ENCODE measurements around the gene SLC6A6.

Gene SLC6A6

GRCh38 chr3:14389166-14389606 is 13.2 kb upstream of the SLC6A6 start:
- H3K4me3 ChIP-seq (ENCODE audit: low read depth, low read length), result no peak overlapping the region
- no peak overlapping the region for H2AFZ ChIP-seq (ENCODE audit: low read length, unreplicated experiment)
- no peaks in the 10 kb centered on the region for H3K79me2 ChIP-seq (ENCODE audit: control insufficient read depth, insufficient read depth, low read length, unreplicated experiment)
- no peak overlapping the region for H3K27ac ChIP-seq (ENCODE audit: low read depth, low read length)
- H3K4me1 ChIP-seq (ENCODE audit: control insufficient read depth, insufficient read depth, low read length, unreplicated experiment), result no peaks in the 10 kb centered on the region
- peaks cover 13% of the 10 kb centered on the region; the same call in 1 of the 2 replicates for H3K27me3 ChIP-seq (ENCODE audit: insufficient read depth, low read length)
- no peaks in the 10 kb centered on the region for H3K36me3 ChIP-seq (ENCODE audit: insufficient read depth, low read length)

- Histone ChIP-seq H3K4me3 (ENCODE audit: low read depth, low read length) (no peak overlapping the region), H3K4me1 (ENCODE audit: control insufficient read depth, insufficient read depth, low read length, unreplicated experiment) (no peaks in the 10 kb centered on the region), H3K79me2 (ENCODE audit: control insufficient read depth, insufficient read depth, low read length, unreplicated experiment) (no peaks in the 10 kb centered on the region), H3K36me3 (ENCODE audit: insufficient read depth, low read length) (no peaks in the 10 kb centered on the region), H2AFZ (ENCODE audit: low read length, unreplicated experiment) (no peak overlapping the region), H3K27ac (ENCODE audit: low read depth, low read length) (no peak overlapping the region), H3K27me3 (ENCODE audit: insufficient read depth, low read length) (peaks cover 13% of the 10 kb centered on the region; the same call in 1 of the 2 replicates)
These were observed 12.7 kb upstream of the SLC6A6 start for GRCh38 chr3:14389716-14390115.

- H3K27me3 ChIP-seq (ENCODE audit: insufficient read depth, low read length), result peaks cover 4% of the 10 kb centered on the region; the same call in 1 of the 2 replicates
- no peak overlapping the region for H3K27ac ChIP-seq (ENCODE audit: low read depth, low read length)
- no peaks in the 10 kb centered on the region for H3K4me1 ChIP-seq (ENCODE audit: control insufficient read depth, insufficient read depth, low read length, unreplicated experiment)
- H3K4me3 ChIP-seq (ENCODE audit: low read depth, low read length), result no peak overlapping the region
- H2AFZ ChIP-seq (ENCODE audit: low read length, unreplicated experiment), result no peak overlapping the region
- H3K79me2 ChIP-seq (ENCODE audit: control insufficient read depth, insufficient read depth, low read length, unreplicated experiment), result no peaks in the 10 kb centered on the region
- no peaks in the 10 kb centered on the region for H3K36me3 ChIP-seq (ENCODE audit: insufficient read depth, low read length)
These were observed 11.4 kb upstream of the SLC6A6 start for GRCh38 chr3:14391033-14391432.

DNA sequence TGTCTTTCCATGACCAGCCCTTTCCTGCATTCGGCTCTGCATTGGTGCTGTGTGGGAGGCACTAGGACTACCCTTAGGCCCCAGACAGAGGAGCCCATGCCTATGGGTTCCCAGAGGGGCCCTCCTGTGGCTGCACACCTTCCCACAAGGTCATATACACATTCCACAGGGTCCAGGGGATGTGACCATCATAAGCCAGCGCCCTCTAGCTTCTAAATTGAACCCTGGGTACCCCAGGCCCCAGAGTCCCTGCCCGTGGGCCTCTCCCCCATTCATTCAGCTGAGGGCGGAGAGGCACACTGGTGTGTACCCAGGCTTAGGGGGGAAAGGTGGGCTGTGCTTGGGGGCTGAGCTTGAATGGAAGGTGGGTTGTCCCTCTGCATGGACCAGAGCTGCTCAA is 10.2 kb upstream of the SLC6A6 start:
- Histone ChIP-seq H3K27me3 (ENCODE audit: insufficient read depth, low read length) (no peaks in the 10 kb centered on the region; the same call in 1 of the 2 replicates), H3K27ac (ENCODE audit: low read depth, low read length) (no peak overlapping the region), H3K36me3 (ENCODE audit: insufficient read depth, low read length) (no peaks in the 10 kb centered on the region), H3K4me1 (ENCODE audit: control insufficient read depth, insufficient read depth, low read length, unreplicated experiment) (no peaks in the 10 kb centered on the region), H2AFZ (ENCODE audit: low read length, unreplicated experiment) (no peak overlapping the region), H3K79me2 (ENCODE audit: control insufficient read depth, insufficient read depth, low read length, unreplicated experiment) (no peaks in the 10 kb centered on the region), H3K4me3 (ENCODE audit: low read depth, low read length) (no peak overlapping the region)

- Histone ChIP-seq H3K4me3 (ENCODE audit: low read depth, low read length) (no peak overlapping the region), H3K27me3 (ENCODE audit: insufficient read depth, low read length) (no peaks in the 10 kb centered on the region; the same call in 1 of the 2 replicates), H2AFZ (ENCODE audit: low read length, unreplicated experiment) (no peak overlapping the region), H3K27ac (ENCODE audit: low read depth, low read length) (no peak overlapping the region), H3K36me3 (ENCODE audit: insufficient read depth, low read length) (no peaks in the 10 kb centered on the region), H3K4me1 (ENCODE audit: control insufficient read depth, insufficient read depth, low read length, unreplicated experiment) (no peaks in the 10 kb centered on the region), H3K79me2 (ENCODE audit: control insufficient read depth, insufficient read depth, low read length, unreplicated experiment) (no peaks in the 10 kb centered on the region)
These were observed 9.5 kb upstream of the SLC6A6 start for GRCh38 chr3:14392803-14393319.

DNA sequence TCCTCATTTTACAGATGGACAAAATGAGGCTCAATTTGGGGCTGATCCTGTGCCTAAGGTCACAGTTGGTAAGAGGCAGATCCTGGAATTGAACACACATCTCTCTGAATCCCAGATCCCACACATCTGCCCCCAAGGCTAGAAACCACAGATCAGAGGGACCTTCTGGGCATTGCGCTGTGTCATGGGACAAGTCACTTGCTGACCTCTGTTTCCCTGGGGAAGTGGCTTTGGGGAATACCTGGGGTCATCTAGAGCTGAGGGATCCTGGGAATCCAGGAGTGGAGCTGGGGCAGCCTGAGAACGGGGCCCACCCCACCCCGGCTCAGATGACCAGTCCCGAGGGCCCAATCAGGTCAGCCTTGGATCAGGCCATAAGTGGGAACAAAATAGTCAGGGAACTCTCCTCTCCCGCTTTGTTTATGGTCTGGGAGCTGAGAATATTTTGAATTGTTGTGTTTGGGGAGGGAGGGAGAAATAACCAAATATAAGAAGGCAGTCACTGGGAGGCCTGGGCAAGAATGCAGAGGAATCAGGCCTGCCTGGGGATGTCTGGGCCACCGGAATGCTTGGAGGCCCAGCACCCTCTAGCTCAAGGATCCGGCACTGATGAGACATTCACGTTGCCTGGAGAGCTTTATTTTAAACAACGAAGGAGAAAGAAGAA is 8.8 kb upstream of the SLC6A6 start:
- no peak overlapping the region for H3K4me3 ChIP-seq (ENCODE audit: low read depth, low read length)
- no peaks in the 10 kb centered on the region; the same call in 1 of the 2 replicates for H3K27me3 ChIP-seq (ENCODE audit: insufficient read depth, low read length)
- H3K36me3 ChIP-seq (ENCODE audit: insufficient read depth, low read length), result no peaks in the 10 kb centered on the region
- H2AFZ ChIP-seq (ENCODE audit: low read length, unreplicated experiment), result no peak overlapping the region
- no peaks in the 10 kb centered on the region for H3K4me1 ChIP-seq (ENCODE audit: control insufficient read depth, insufficient read depth, low read length, unreplicated experiment)
- no peak overlapping the region for H3K27ac ChIP-seq (ENCODE audit: low read depth, low read length)
- H3K79me2 ChIP-seq (ENCODE audit: control insufficient read depth, insufficient read depth, low read length, unreplicated experiment), result no peaks in the 10 kb centered on the region

DNA sequence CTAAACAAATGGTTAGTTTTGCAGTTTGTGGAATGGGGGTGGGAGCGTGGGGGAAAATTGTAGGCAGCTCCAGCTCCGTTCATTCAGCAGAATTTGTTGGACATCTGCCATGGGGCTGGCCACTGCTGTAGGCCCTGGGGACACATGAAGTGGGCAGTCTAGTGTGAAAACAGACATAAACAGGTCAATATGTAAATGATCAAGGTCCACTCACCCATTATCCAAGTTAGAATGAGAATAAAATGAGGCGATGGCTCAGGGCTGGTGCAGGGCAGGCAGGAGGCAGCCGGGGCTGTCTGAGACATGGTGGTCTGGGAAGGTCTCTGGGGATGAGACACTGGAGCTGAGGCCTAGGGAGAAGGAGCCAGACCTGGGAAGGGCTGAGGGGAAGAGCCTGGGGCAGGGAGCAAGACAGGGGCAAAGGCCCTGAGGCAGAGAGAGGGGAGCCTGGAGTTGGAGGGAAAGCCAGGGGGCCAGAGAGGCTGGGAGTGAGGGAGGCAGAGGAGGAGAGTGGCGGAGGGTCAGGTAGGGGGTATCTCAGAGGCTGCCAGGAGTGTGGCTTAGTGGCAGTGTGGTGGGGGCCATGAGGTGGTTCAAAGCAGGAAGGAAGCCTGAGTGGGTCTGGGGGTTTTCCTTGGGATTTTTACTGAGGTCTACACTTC is 6.2 kb upstream of the SLC6A6 start:
- H3K4me3 ChIP-seq (ENCODE audit: low read depth, low read length), result no peak overlapping the region
- no peaks in the 10 kb centered on the region for H3K79me2 ChIP-seq (ENCODE audit: control insufficient read depth, insufficient read depth, low read length, unreplicated experiment)
- H3K36me3 ChIP-seq (ENCODE audit: insufficient read depth, low read length), result no peaks in the 10 kb centered on the region
- no peak overlapping the region for H3K27ac ChIP-seq (ENCODE audit: low read depth, low read length)
- H3K4me1 ChIP-seq (ENCODE audit: control insufficient read depth, insufficient read depth, low read length, unreplicated experiment), result no peaks in the 10 kb centered on the region
- no peak overlapping the region for H2AFZ ChIP-seq (ENCODE audit: low read length, unreplicated experiment)
- no peaks in the 10 kb centered on the region for H3K27me3 ChIP-seq (ENCODE audit: insufficient read depth, low read length)

DNA sequence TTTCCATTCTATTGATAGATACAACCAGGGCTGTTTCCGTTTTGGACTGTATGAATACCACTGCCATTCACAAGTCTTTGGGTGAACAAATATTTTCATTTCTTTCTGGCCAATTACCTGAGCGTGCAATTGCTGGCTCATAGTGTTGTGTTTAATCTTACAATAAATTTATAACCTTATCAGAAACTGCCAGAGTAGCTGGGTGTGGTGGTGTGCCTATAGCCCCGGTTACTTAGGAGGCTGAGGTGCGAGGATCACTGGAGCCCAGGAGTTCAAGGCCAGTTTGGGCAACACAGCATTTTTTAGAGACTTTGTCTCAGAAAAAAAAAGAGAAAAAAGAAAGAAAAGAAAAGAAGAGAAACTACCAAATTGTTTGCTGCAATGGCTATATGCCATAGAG is 5.4 kb upstream of the SLC6A6 start:
- Histone ChIP-seq H3K27me3 (ENCODE audit: insufficient read depth, low read length) (no peaks in the 10 kb centered on the region), H3K36me3 (ENCODE audit: insufficient read depth, low read length) (no peaks in the 10 kb centered on the region), H3K4me1 (ENCODE audit: control insufficient read depth, insufficient read depth, low read length, unreplicated experiment) (no peaks in the 10 kb centered on the region), H3K4me3 (ENCODE audit: low read depth, low read length) (no peak overlapping the region), H3K79me2 (ENCODE audit: control insufficient read depth, insufficient read depth, low read length, unreplicated experiment) (no peaks in the 10 kb centered on the region), H3K27ac (ENCODE audit: low read depth, low read length) (no peak overlapping the region), H2AFZ (ENCODE audit: low read length, unreplicated experiment) (no peak overlapping the region)

DNA sequence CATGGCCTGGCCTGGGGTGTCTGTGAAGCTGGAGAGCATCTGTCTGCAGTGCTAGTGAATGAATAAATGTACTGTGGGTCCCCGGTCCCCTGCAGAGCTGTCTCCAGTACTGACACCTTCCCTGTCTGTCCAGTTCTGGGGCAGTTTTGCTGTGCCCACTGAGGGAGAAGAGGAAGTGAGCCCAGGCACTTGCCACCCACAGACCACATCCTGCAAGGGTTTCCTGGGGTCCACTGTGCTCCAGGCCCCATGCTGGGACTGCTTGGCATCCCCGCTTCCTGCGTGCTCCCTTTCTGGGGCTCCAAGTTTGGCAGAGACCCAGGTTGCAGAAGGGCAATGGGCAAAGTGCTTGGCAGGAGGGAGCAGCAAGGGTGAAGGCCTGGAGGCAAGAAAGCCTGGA is 4.9 kb upstream of the SLC6A6 start:
- Histone ChIP-seq H3K4me3 (ENCODE audit: low read depth, low read length) (no peak overlapping the region), H3K27me3 (ENCODE audit: insufficient read depth, low read length) (no peaks in the 10 kb centered on the region), H3K79me2 (ENCODE audit: control insufficient read depth, insufficient read depth, low read length, unreplicated experiment) (no peaks in the 10 kb centered on the region), H3K36me3 (ENCODE audit: insufficient read depth, low read length) (no peaks in the 10 kb centered on the region), H3K27ac (ENCODE audit: low read depth, low read length) (no peak overlapping the region), H3K4me1 (ENCODE audit: control insufficient read depth, insufficient read depth, low read length, unreplicated experiment) (no peaks in the 10 kb centered on the region), H2AFZ (ENCODE audit: low read length, unreplicated experiment) (no peak overlapping the region)

GRCh38 chr3:14397940-14398796 is 4.2 kb upstream of the SLC6A6 start:
- no peaks in the 10 kb centered on the region for H3K36me3 ChIP-seq (ENCODE audit: insufficient read depth, low read length)
- H3K4me1 ChIP-seq (ENCODE audit: control insufficient read depth, insufficient read depth, low read length, unreplicated experiment), result no peaks in the 10 kb centered on the region
- peaks cover 2% of the 10 kb centered on the region for H3K79me2 ChIP-seq (ENCODE audit: control insufficient read depth, insufficient read depth, low read length, unreplicated experiment)
- H3K27me3 ChIP-seq (ENCODE audit: insufficient read depth, low read length), result no peaks in the 10 kb centered on the region
- H3K27ac ChIP-seq (ENCODE audit: low read depth, low read length), result no peak overlapping the region
- no peak overlapping the region for H2AFZ ChIP-seq (ENCODE audit: low read length, unreplicated experiment)
- H3K4me3 ChIP-seq (ENCODE audit: low read depth, low read length), result no peak overlapping the region

Measured in ACC112 (cell line).